Measurements from ENCODE around the gene ARMC9.

Gene ARMC9

GRCh38 chr2:231188506-231189170, 9.8 kb upstream of the ARMC9 start:
- TF ChIP-seq, protein P1, sequence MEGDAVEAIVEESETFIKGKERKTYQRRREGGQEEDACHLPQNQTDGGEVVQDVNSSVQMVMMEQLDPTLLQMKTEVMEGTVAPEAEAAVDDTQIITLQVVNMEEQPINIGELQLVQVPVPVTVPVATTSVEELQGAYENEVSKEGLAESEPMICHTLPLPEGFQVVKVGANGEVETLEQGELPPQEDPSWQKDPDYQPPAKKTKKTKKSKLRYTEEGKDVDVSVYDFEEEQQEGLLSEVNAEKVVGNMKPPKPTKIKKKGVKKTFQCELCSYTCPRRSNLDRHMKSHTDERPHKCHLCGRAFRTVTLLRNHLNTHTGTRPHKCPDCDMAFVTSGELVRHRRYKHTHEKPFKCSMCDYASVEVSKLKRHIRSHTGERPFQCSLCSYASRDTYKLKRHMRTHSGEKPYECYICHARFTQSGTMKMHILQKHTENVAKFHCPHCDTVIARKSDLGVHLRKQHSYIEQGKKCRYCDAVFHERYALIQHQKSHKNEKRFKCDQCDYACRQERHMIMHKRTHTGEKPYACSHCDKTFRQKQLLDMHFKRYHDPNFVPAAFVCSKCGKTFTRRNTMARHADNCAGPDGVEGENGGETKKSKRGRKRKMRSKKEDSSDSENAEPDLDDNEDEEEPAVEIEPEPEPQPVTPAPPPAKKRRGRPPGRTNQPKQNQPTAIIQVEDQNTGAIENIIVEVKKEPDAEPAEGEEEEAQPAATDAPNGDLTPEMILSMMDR (IDR thresholded peaks at IDR 0.05; ENCODE audit: insufficient read depth, missing control alignments), result no peak
- no peak for DNase-seq (ENCODE audit: insufficient read length, low spot score)
- FAIRE-seq, result no peak

- TF ChIP-seq, protein P1 (IDR thresholded peaks at IDR 0.05; ENCODE audit: insufficient read depth, missing control alignments), result no peak
- no peak for FAIRE-seq
- no peak for DNase-seq (ENCODE audit: insufficient read length, low spot score)
Observed at GRCh38 chr2:231189171-231189530, 9.3 kb upstream of the ARMC9 start.

DNA sequence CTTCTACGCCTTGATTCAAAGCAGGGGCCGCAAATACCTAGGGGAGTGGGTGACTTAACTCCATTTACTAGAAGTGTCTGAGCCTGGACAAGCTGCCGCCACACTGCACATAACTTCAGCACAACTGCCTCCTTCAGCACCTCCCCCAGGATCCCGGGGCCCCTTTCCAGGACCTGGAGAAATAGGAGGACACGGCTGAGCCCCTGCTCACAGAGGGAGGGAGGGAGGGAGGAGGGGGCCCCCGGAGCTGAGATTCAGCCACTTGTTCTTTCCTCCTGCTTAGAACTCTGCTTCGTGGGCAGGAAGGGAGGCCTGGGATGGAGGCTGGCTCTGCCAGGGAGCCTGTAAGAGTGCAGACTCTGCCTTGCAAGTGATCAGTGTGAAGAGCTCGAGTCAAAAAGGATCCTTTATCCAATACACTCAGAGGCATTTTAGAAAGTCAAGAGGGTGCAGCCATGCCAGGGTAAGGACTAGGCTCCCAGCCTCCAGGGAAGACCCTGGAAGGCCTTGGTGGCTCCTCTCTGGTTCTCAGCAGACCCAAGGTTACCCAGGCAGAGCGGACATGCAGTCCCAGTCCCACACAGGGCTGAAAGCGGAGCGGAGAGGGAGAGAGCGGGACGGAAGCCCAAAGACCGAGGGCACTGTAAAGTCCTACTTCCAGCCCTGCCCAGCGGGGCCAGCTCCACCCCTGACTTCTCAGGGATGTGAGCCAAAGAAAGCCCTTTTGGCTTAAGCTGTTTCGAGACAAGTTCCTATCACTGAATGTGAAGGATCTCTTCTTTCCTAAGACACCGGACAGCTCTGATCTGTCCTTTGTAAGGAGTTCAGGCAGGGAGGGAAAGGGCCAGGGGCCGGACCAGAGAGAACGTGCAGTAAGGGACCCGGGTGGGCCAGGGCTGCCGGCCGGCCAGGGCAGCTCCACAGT, 8.6 kb upstream of the ARMC9 start:
- TF ChIP-seq, protein P1 (IDR thresholded peaks at IDR 0.05; ENCODE audit: insufficient read depth, missing control alignments), result no peak
- FAIRE-seq, result no peak
- DNase-seq (ENCODE audit: insufficient read length, low spot score), result no peak

DNA sequence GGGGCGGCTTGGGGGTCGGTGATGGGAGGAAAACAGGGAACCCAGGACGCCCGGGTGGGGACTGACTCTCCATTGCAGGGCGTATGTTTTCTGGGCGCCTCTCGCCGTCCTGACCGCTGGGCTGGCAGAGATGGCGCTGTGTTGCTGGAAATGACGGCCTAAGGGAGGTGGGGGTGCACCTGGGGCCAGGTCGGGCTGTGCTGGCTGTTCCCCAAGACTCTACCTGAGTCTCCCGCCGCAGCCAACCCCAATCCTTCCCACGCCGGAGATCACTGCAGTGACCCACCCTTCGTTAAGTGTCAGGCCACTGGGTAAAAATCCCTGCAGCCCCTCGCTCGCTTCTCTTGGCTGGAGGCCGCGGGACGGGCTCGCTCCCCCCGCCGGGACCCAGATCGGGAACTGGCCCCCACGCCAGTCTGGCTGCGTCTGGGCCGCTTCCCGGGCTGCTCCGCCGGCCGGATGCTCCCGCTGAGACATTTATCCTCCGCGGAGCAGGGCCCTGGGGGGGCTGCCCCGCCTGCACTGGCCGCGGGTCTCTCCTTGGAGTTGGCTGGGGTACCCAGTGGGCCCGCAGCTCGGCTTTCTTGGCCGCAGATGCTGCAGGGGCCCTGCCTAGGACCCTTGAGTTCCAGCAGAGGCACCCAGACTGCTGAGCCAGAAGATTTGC, 7.8 kb upstream of the ARMC9 start:
- TF ChIP-seq, protein P1 (IDR thresholded peaks at IDR 0.05; ENCODE audit: insufficient read depth, missing control alignments), result no peak
- FAIRE-seq, result no peak

GRCh38 chr2:231191896-231192872, 6.2 kb upstream of the ARMC9 start:
- FAIRE-seq, result no peak
- TF ChIP-seq, protein P1 (IDR thresholded peaks at IDR 0.05; ENCODE audit: insufficient read depth, missing control alignments), result peak; percentile 37
- no peak for DNase-seq (ENCODE audit: insufficient read length, low spot score)

More for the DNA sequence above, 7.8 kb upstream of the ARMC9 start:
- no peak for DNase-seq (ENCODE audit: insufficient read length, low spot score)

- TF ChIP-seq, protein P1 (IDR thresholded peaks at IDR 0.05; ENCODE audit: insufficient read depth, missing control alignments), result no peak
- FAIRE-seq, result no peak
- DNase-seq (ENCODE audit: insufficient read length, low spot score), result no peak
Observed at GRCh38 chr2:231193216-231193615, 5.2 kb upstream of the ARMC9 start.

Data from D721Med (cell line).